ENCODE results near the gene FBXL7. TPM values are rescaled to one million over a fixed set of nuclear protein-coding genes. Genes with fewer than 3 reads are reported as not detected.

The FBXL7 gene
- total RNA-seq, 2 experiments from 2014 or later, result not detected

GRCh38 chr5:15611008-15611407 is 111.0 kb downstream of the FBXL7 start:
- intact Hi-C loops (cut with micrococcal nuclease; ENCODE audit: unreplicated experiment), result no loop called here
- Histone ChIP-seq H3K4me1 (ENCODE audit: insufficient read depth, low read length, poor library complexity, severe bottlenecking) (no peaks in the 10 kb centered on the region), H3K27ac (ENCODE audit: low read depth, low read length, poor library complexity, severe bottlenecking) (no peak overlapping the region), H2AFZ (ENCODE audit: low read length) (no peak overlapping the region), H3K9me3 (ENCODE audit: low read length) (no peaks in the 10 kb centered on the region), H3K36me3 (ENCODE audit: insufficient read depth, low read length) (no peaks in the 10 kb centered on the region), H3K9me2 (ENCODE audit: insufficient read depth, low read length) (no peaks in the 10 kb centered on the region), H4K20me1 (ENCODE audit: insufficient read depth, low read length) (no peaks in the 10 kb centered on the region), H3K4me3 (ENCODE audit: low read depth, low read length, poor library complexity, severe bottlenecking) (no peak overlapping the region), H3K79me2 (ENCODE audit: insufficient read depth, low read depth, low read length) (no peaks in the 10 kb centered on the region), H3K4me2 (ENCODE audit: low read length) (no peak overlapping the region)
- POLR2A ChIA-PET, result no interaction called here
- CTCF ChIA-PET (ENCODE audit: unreplicated experiment), result no interaction called here
- BruUV-seq (replicated peaks), result no TSS peak
- TF ChIP-seq CTCF (conservative IDR thresholded peaks at IDR 0.05; ENCODE audit: low read length) (no peak), EZH2phosphoT487 (IDR thresholded peaks at IDR 0.05; ENCODE audit: borderline replicate concordance, low read depth, low read length) (no peak)
- no peak for DNase-seq (ENCODE audit: low spot score)

- TF ChIP-seq EZH2phosphoT487 (IDR thresholded peaks at IDR 0.05; ENCODE audit: borderline replicate concordance, low read depth, low read length), result no peak
- TF ChIP-seq CTCF (conservative IDR thresholded peaks at IDR 0.05; ENCODE audit: low read length), result no peak
- BruUV-seq (replicated peaks), result no TSS peak
- Histone ChIP-seq H3K4me2 (ENCODE audit: low read length) (no peak overlapping the region), H3K9me2 (ENCODE audit: insufficient read depth, low read length) (no peaks in the 10 kb centered on the region), H3K79me2 (ENCODE audit: insufficient read depth, low read depth, low read length) (no peaks in the 10 kb centered on the region), H4K20me1 (ENCODE audit: insufficient read depth, low read length) (no peaks in the 10 kb centered on the region), H3K36me3 (ENCODE audit: insufficient read depth, low read length) (no peaks in the 10 kb centered on the region), H3K4me3 (ENCODE audit: low read depth, low read length, poor library complexity, severe bottlenecking) (no peak overlapping the region), H3K9me3 (ENCODE audit: low read length) (no peaks in the 10 kb centered on the region), H3K27ac (ENCODE audit: low read depth, low read length, poor library complexity, severe bottlenecking) (no peak overlapping the region), H2AFZ (ENCODE audit: low read length) (no peak overlapping the region), H3K4me1 (ENCODE audit: insufficient read depth, low read length, poor library complexity, severe bottlenecking) (no peaks in the 10 kb centered on the region)
- DNase-seq (ENCODE audit: low spot score), result no peak
- ChIA-PET CTCF (ENCODE audit: unreplicated experiment) (no interaction called here), POLR2A (no interaction called here)
- intact Hi-C loops (cut with micrococcal nuclease; ENCODE audit: unreplicated experiment), result no loop called here
These were observed 113.1 kb downstream of the FBXL7 start for GRCh38 chr5:15612915-15613635.

- intact Hi-C loops (cut with micrococcal nuclease; ENCODE audit: unreplicated experiment), result no loop called here
- H3K4me2 ChIP-seq (ENCODE audit: low read length), result no peak overlapping the region
- H3K9me2 ChIP-seq (ENCODE audit: insufficient read depth, low read length), result no peaks in the 10 kb centered on the region
- H2AFZ ChIP-seq (ENCODE audit: low read length), result no peak overlapping the region
- no peaks in the 10 kb centered on the region for H3K79me2 ChIP-seq (ENCODE audit: insufficient read depth, low read depth, low read length)
- no peak for TF ChIP-seq CTCF (conservative IDR thresholded peaks at IDR 0.05; ENCODE audit: low read length)
- TF ChIP-seq EZH2phosphoT487 (IDR thresholded peaks at IDR 0.05; ENCODE audit: borderline replicate concordance, low read depth, low read length), result no peak
- H3K4me1 ChIP-seq (ENCODE audit: insufficient read depth, low read length, poor library complexity, severe bottlenecking), result no peaks in the 10 kb centered on the region
- POLR2A ChIA-PET, result interaction anchor here (0.5 to 0.7 kb wide), 3 partner anchors 51 to 1864 kb away, joined by 3 to 5 read pairs (median 3); no protein-coding TSS in a partner anchor
- no peak overlapping the region for H3K4me3 ChIP-seq (ENCODE audit: low read depth, low read length, poor library complexity, severe bottlenecking)
- DNase-seq (ENCODE audit: low spot score), result no peak
- H3K9me3 ChIP-seq (ENCODE audit: low read length), result no peaks in the 10 kb centered on the region
- BruUV-seq (replicated peaks), result no TSS peak
- H4K20me1 ChIP-seq (ENCODE audit: insufficient read depth, low read length), result no peaks in the 10 kb centered on the region
- CTCF ChIA-PET (ENCODE audit: unreplicated experiment), result no interaction called here
- no peaks in the 10 kb centered on the region for H3K36me3 ChIP-seq (ENCODE audit: insufficient read depth, low read length)
- no peak overlapping the region for H3K27ac ChIP-seq (ENCODE audit: low read depth, low read length, poor library complexity, severe bottlenecking)
These were observed 114.7 kb downstream of the FBXL7 start for GRCh38 chr5:15614679-15615078.
